ENCODE data around the gene ZNF492. TPM values are rescaled to one million over a fixed set of nuclear protein-coding genes. Genes with fewer than 3 reads are reported as not detected.

ZNF492 gene
- total and polyA plus RNA-seq, 9 of the 15 experiments (the other 6 are each of a cell fraction or from before 2014, with no cell fraction given), result 0.01 to 0.22 (median 0.08) TPM; not detected in 1

- ATAC-seq, result no peak
- POLR2A ChIA-PET, result no interaction called here
These were observed 27.0 kb upstream of the ZNF492 start for GRCh38 chr19:22606954-22607652.

More at GRCh38 chr19:22606954-22607652, 27.0 kb upstream of the ZNF492 start:
- in situ Hi-C loops (cut with MboI), result no loop called here
- intact Hi-C loops (cut with micrococcal nuclease), result no loop called here
- no peaks in the 10 kb centered on the region for H3K36me3 ChIP-seq (ENCODE audit: control insufficient read depth, insufficient read depth, low read length)
- FAIRE-seq (no peak), DNase-seq (ENCODE audit: extremely low read depth in 1 of 4, low spot score in 3 of 4) (no peak)
- H3K79me2 ChIP-seq (ENCODE audit: control insufficient read depth, insufficient read depth, low read length), result no peaks in the 10 kb centered on the region
- H3K4me2 ChIP-seq (ENCODE audit: insufficient read depth, low read length), result no peak overlapping the region
- TF ChIP-seq ZSCAN29 (IDR thresholded peaks at IDR 0.05) (no peak), MIER1 (IDR thresholded peaks at IDR 0.05; ENCODE audit: low read depth) (no peak), ZNF644 (tag; IDR thresholded peaks at IDR 0.05; ENCODE audit: low read depth) (no peak), HES1 (IDR thresholded peaks at IDR 0.05; ENCODE audit: low read depth) (no peak), ZBTB43 (CRISPR knock-in tag; IDR thresholded peaks at IDR 0.05) (no peak), KLF1 (tag; IDR thresholded peaks at IDR 0.05) (no peak), HMGXB4 (CRISPR knock-in tag; IDR thresholded peaks at IDR 0.05) (no peak), CBFA2T3 (IDR thresholded peaks at IDR 0.05) (no peak), CHD2 (IDR thresholded peaks at IDR 0.05; ENCODE audit: low read depth, low read length) (no peak), ZNF583 (CRISPR knock-in tag; IDR thresholded peaks at IDR 0.05) (no peak), EHMT2 (IDR thresholded peaks at IDR 0.05) (no peak), CUX1 (CRISPR knock-in tag; IDR thresholded peaks at IDR 0.05) (no peak), FOXA3 (CRISPR knock-in tag; conservative IDR thresholded peaks at IDR 0.05 in 1 of 2, IDR thresholded peaks at IDR 0.05 in 1 of 2) (no peak)
- no peaks in the 10 kb centered on the region for H3K27me3 ChIP-seq (ENCODE audit: control insufficient read depth in 2 of 2, insufficient read depth in 2 of 2, low read length in 2 of 2)
- H3K9ac ChIP-seq (ENCODE audit: insufficient read depth in 1 of 2, low read depth in 2 of 2, low read length in 2 of 2), result no peak overlapping the region
- no peak overlapping the region for H3K4me3 ChIP-seq
- H4K20me1 ChIP-seq (replicated peaks; ENCODE audit: control insufficient read depth, insufficient read depth, low read length), result no peaks in the 10 kb centered on the region
- BruUV-seq (replicated peaks), result no TSS peak
- no peak overlapping the region for H3K27ac ChIP-seq (ENCODE audit: extremely low read depth, low read depth, low read length)
- 0% methylated on average over 6 of the region's 6 CpGs for WGBS (ENCODE audit: insufficient coverage, low coverage, missing lambda C conversion rate)
- CTCF ChIA-PET (ENCODE audit: low intra/inter-chr PET ratio), result no interaction called here
- no peaks in the 10 kb centered on the region for H3K9me1 ChIP-seq (ENCODE audit: control insufficient read depth, insufficient read depth, low read length)
- H2AFZ ChIP-seq (ENCODE audit: low read depth, low read length), result no peak overlapping the region
- H3K9me3 ChIP-seq (replicated peaks; ENCODE audit: control insufficient read depth, insufficient read depth, low read depth, low read length), result peaks cover 1% of the 10 kb centered on the region; the same call in 1 of the 2 replicates
- H3K4me1 ChIP-seq (replicated peaks in 1 of 2; ENCODE audit: control insufficient read depth in 2 of 2, insufficient read depth in 2 of 2, low read length in 2 of 2), result no peaks in the 10 kb centered on the region

All from K562 (cell line).